Frontal cortex (tissue), 1 donor: ENCODE results near the gene ZNF595. TPM values are rescaled to one million over a fixed set of nuclear protein-coding genes. Genes with fewer than 3 reads are reported as not detected.

Experiments used
- total RNA-seq: library from RNA; depleted of rRNA; stranded (reverse); fragments of >200 nt; gene quantifications from one replicate; pipeline ENCODE4 v1.2.3, GENCODE V29; 2014

The ZNF595 gene
- total RNA-seq, 1 donor from 2014 or later = 55.8 TPM

Other genes starting within 250 kb of the ZNF595 start
- gene ZNF718, start 71.2 kb downstream of the ZNF595 start, total RNA-seq = 26.1 TPM